T-helper 2 cell (primary cell): ENCODE data around the gene GHDC.
"Not testable (repeated sequence)": the region's sequence is repeated elsewhere in the genome, so short reads cannot be mapped to it uniquely, and the experiment has no call there.

ENCODE experiments used
- DNase-seq, 5 experiments: peaks; one replicate each; pipeline versions ENCODE4 v3.0.0 to v3.0.0-alpha.2; 2012 to 2022
- total RNA-seq, 2 donors: gene quantifications; one replicate each; lab custom pipeline; 2026; lab: John Stamatoyannopoulos, UW

GHDC gene
- 9.4 to 14.9 reads per million in 2 donors for total RNA-seq

- DNase-seq: peak; percentile 57 to 89 (median 66)
Measured at GRCh38 chr17:42193969-42194899, at the start of gene GHDC. Gene GHDC (minus strand): TSS chr17:42194494. CDS start chr17:42193581, 913 bp downstream.

- no peak for DNase-seq
Measured at GRCh38 chr17:42243493-42243982, 49.2 kb upstream of the GHDC start.

GRCh38 chr17:42241871-42242270, 47.6 kb upstream of the GHDC start:
- no peak for DNase-seq

- DNase-seq: not testable (repeated sequence)
Measured at GRCh38 chr17:42240863-42241262, 46.6 kb upstream of the GHDC start.

- no peak for DNase-seq
Measured at GRCh38 chr17:42240201-42240600, 45.9 kb upstream of the GHDC start.

GRCh38 chr17:42239576-42239975, 45.3 kb upstream of the GHDC start:
- not testable (repeated sequence) for DNase-seq

- DNase-seq: no peak
Measured at GRCh38 chr17:42236760-42237159, 42.5 kb upstream of the GHDC start.

- no peak for DNase-seq
Measured at GRCh38 chr17:42233994-42234393, 39.7 kb upstream of the GHDC start.

GRCh38 chr17:42233156-42233555, 38.9 kb upstream of the GHDC start:
- DNase-seq: no peak

GRCh38 chr17:42230225-42230624, 35.9 kb upstream of the GHDC start:
- peak in 1 of 5 experiments; percentile 86 for DNase-seq

GRCh38 chr17:42227849-42228700, 33.8 kb upstream of the GHDC start:
- DNase-seq: no peak

GRCh38 chr17:42225646-42226045, 31.4 kb upstream of the GHDC start:
- no peak for DNase-seq

- no peak for DNase-seq
Measured at GRCh38 chr17:42224651-42225050, 30.4 kb upstream of the GHDC start.

GRCh38 chr17:42221886-42222745, 27.8 kb upstream of the GHDC start:
- DNase-seq: peak in 4 of 5 experiments; percentile 28 to 75 (median 39)

GRCh38 chr17:42219280-42219679, 25.0 kb upstream of the GHDC start:
- not testable (repeated sequence) for DNase-seq

GRCh38 chr17:42214156-42214555, 19.9 kb upstream of the GHDC start:
- DNase-seq: peak in 1 of 5 experiments; percentile 26

- no peak for DNase-seq
Measured at GRCh38 chr17:42212382-42212781, 18.1 kb upstream of the GHDC start.

GRCh38 chr17:42211921-42212341, 17.6 kb upstream of the GHDC start:
- DNase-seq: not testable (repeated sequence)

GRCh38 chr17:42210046-42210445, 15.8 kb upstream of the GHDC start:
- no peak for DNase-seq

- DNase-seq: not testable (repeated sequence)
Measured at GRCh38 chr17:42206153-42206612, 11.9 kb upstream of the GHDC start.

GRCh38 chr17:42203354-42203753, 9.1 kb upstream of the GHDC start:
- no peak for DNase-seq

- no peak for DNase-seq
Measured at GRCh38 chr17:42202696-42203095, 8.4 kb upstream of the GHDC start.
